ENCODE measurements around the gene CCDC57.

The CCDC57 gene

GRCh38 chr17:82221341-82221902, 8.8 kb upstream of the CCDC57 start:
- Histone ChIP-seq H3K27me3 (ENCODE audit: insufficient read depth, low read depth) (no peaks in the 10 kb centered on the region), H3K36me3 (ENCODE audit: insufficient read depth) (no peaks in the 10 kb centered on the region), H3K79me2 (ENCODE audit: insufficient read depth, low read depth) (no peaks in the 10 kb centered on the region), H2AFZ (ENCODE audit: low read depth) (no peak overlapping the region), H3K9ac (no peak overlapping the region), H3K4me2 (no peak overlapping the region), H4K20me1 (ENCODE audit: insufficient read depth) (no peaks in the 10 kb centered on the region), H3K27ac (no peak overlapping the region), H3K4me3 (IDR thresholded peaks at IDR 0.05; ENCODE audit: insufficient read depth, low read depth, low read length) (no peak overlapping the region), H3K4me1 (ENCODE audit: low read depth, poor library complexity, severe bottlenecking) (peaks cover 16% of the 10 kb centered on the region)
- TF ChIP-seq, protein P1, sequence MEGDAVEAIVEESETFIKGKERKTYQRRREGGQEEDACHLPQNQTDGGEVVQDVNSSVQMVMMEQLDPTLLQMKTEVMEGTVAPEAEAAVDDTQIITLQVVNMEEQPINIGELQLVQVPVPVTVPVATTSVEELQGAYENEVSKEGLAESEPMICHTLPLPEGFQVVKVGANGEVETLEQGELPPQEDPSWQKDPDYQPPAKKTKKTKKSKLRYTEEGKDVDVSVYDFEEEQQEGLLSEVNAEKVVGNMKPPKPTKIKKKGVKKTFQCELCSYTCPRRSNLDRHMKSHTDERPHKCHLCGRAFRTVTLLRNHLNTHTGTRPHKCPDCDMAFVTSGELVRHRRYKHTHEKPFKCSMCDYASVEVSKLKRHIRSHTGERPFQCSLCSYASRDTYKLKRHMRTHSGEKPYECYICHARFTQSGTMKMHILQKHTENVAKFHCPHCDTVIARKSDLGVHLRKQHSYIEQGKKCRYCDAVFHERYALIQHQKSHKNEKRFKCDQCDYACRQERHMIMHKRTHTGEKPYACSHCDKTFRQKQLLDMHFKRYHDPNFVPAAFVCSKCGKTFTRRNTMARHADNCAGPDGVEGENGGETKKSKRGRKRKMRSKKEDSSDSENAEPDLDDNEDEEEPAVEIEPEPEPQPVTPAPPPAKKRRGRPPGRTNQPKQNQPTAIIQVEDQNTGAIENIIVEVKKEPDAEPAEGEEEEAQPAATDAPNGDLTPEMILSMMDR (conservative IDR thresholded peaks at IDR 0.05; ENCODE audit: low read depth, low read length): no peak

GRCh38 chr17:82219753-82220709, 7.4 kb upstream of the CCDC57 start:
- Histone ChIP-seq H2AFZ (ENCODE audit: low read depth) (no peak overlapping the region), H3K36me3 (ENCODE audit: insufficient read depth) (no peaks in the 10 kb centered on the region), H3K79me2 (ENCODE audit: insufficient read depth, low read depth) (no peaks in the 10 kb centered on the region), H3K27me3 (ENCODE audit: insufficient read depth, low read depth) (no peaks in the 10 kb centered on the region), H3K4me2 (no peak overlapping the region), H3K27ac (no peak overlapping the region), H3K4me1 (ENCODE audit: low read depth, poor library complexity, severe bottlenecking) (peaks cover 27% of the 10 kb centered on the region), H4K20me1 (ENCODE audit: insufficient read depth) (no peaks in the 10 kb centered on the region), H3K4me3 (IDR thresholded peaks at IDR 0.05; ENCODE audit: insufficient read depth, low read depth, low read length) (no peak overlapping the region), H3K9ac (no peak overlapping the region)
- TF ChIP-seq, protein P1 (conservative IDR thresholded peaks at IDR 0.05; ENCODE audit: low read depth, low read length): no peak

DNA sequence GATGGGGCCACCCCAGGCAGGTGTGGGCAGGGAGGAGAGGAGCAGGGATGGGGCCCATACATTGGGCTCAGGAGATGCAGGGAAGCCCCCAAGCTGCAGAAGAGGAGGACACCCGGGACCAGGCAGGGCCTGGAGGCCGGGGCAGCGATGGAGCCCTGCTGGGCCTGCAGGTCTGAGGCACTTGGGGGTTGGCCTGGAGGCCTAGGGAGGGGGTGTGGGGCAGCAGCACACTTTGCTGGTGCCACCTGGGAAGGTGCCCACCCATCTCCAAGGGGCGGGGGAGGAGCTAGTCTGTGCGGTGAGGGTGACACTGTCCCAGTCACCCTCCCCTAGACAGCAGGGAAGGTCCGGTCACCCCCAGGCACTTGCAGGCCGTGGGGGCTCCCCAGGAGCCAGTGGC, 6.4 kb upstream of the CCDC57 start:
- no peaks in the 10 kb centered on the region for H3K36me3 ChIP-seq (ENCODE audit: insufficient read depth)
- no peaks in the 10 kb centered on the region for H3K79me2 ChIP-seq (ENCODE audit: insufficient read depth, low read depth)
- H3K27ac ChIP-seq: no peak overlapping the region
- H3K27me3 ChIP-seq (ENCODE audit: insufficient read depth, low read depth): no peaks in the 10 kb centered on the region
- H3K4me2 ChIP-seq: no peak overlapping the region
- no peak overlapping the region for H3K9ac ChIP-seq
- H4K20me1 ChIP-seq (ENCODE audit: insufficient read depth): no peaks in the 10 kb centered on the region
- H3K4me1 ChIP-seq (ENCODE audit: low read depth, poor library complexity, severe bottlenecking): peaks cover 31% of the 10 kb centered on the region
- H2AFZ ChIP-seq (ENCODE audit: low read depth): no peak overlapping the region
- TF ChIP-seq, protein P1 (conservative IDR thresholded peaks at IDR 0.05; ENCODE audit: low read depth, low read length): no peak
- H3K4me3 ChIP-seq (IDR thresholded peaks at IDR 0.05; ENCODE audit: insufficient read depth, low read depth, low read length): no peak overlapping the region

DNA sequence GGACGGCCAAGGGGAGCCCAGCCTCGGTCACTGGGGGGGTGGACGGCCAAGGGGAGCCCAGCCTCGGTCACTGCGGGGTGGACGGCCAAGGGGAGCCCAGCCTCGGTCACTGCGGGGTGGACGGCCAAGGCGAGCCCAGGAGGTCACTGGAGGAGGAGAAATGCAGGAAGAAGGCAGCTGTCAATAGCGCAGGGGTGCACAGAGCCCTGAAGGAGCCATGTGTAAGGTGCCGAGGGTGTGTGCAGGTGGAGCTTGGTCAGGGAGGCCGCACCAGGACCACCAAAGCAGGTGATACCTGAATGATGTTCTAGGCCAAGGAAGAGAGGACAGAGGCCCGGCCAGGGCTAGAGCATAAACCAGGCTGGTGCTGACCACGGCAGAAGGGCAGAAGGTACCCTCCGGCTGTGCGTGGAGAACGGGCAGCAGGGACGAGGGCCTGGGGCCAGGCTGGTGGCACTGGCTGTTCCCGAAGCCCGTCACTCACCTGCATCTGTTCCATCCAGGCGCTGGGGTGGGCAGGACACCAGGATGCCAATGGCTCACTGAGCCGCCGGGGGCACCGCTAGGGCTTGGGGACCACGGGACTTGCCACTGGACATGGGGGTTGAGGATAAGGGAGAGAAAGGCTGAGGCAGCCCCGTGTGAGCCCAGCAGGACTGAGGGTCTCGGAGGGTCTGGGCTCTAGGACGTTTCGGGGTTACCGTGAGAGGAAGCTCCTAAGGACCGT, 5.9 kb upstream of the CCDC57 start:
- H3K4me2 ChIP-seq: no peak overlapping the region
- TF ChIP-seq, protein P1 (conservative IDR thresholded peaks at IDR 0.05; ENCODE audit: low read depth, low read length): no peak
- no peaks in the 10 kb centered on the region for H4K20me1 ChIP-seq (ENCODE audit: insufficient read depth)
- no peak overlapping the region for H3K9ac ChIP-seq
- H3K4me1 ChIP-seq (ENCODE audit: low read depth, poor library complexity, severe bottlenecking): peaks cover 32% of the 10 kb centered on the region
- no peak overlapping the region for H2AFZ ChIP-seq (ENCODE audit: low read depth)
- H3K79me2 ChIP-seq (ENCODE audit: insufficient read depth, low read depth): no peaks in the 10 kb centered on the region
- H3K27me3 ChIP-seq (ENCODE audit: insufficient read depth, low read depth): no peaks in the 10 kb centered on the region
- H3K36me3 ChIP-seq (ENCODE audit: insufficient read depth): no peaks in the 10 kb centered on the region
- H3K27ac ChIP-seq: no peak overlapping the region
- H3K4me3 ChIP-seq (IDR thresholded peaks at IDR 0.05; ENCODE audit: insufficient read depth, low read depth, low read length): no peak overlapping the region
